NOMO-1 treated with dmso at 0.1 percent for 144 hours (cell line): Measurements from ENCODE around the gene SERPINE2.
A peak's percentile ranks its signal among the peaks of the same experiment; 100 is the strongest.
"Not testable (repeated sequence)": the region's sequence is repeated elsewhere in the genome, so short reads cannot be mapped to it uniquely, and the experiment has no call there.

Experiments used
- DNase-seq: peaks from one replicate; lab custom pipeline; 2025; ENCODE audit not compliant: unreplicated experiment; lab: John Stamatoyannopoulos, UW

SERPINE2 gene

DNA sequence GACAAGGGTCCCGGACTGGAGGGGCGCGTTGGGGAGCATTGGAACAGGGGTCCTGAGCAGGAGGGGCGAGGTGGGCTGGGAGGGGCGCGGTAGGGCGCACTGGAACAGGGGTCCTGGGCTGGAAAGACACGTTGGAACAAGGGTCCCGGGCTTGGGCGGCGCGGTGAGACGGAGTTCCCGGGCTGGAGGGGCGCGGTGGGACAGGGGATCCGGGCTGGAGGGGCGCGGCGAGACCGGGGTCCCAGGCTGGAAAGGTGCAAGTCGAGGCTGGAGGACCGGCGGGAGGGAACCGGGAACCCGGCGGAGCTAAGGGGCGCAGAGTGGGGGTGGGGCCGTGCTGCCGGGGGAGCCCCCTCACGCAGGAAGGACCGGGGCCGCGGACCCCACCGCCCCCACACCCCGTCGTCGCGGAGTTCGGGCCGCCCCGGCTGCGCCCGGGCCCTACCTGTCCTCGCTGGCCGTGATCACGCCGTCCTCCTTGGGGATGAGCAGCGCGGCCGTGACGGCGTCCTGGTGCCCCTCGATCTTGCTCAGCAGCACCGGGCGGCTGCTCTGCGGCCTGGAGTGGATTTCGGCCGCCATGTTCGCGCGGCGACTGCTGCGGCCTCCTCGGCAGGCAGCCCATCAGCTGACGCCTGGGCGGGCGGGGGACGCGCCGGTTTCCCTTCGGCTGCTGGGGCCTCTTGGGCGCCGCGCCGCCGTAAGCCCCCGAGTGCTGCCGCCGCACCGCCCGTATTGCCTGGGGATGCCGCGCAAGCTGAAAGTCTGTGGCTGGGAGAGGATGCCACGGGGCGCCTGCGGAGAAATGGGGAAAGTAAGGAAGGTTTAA is 94.2 kb downstream of the SERPINE2 start, which contains the start of gene WDFY1:
TSS of gene WDFY1 (minus strand) at position 633 of the 829 bp plus-strand sequence. CDS start at position 582, 51 bp downstream.
- peak; percentile 77 for DNase-seq

DNA sequence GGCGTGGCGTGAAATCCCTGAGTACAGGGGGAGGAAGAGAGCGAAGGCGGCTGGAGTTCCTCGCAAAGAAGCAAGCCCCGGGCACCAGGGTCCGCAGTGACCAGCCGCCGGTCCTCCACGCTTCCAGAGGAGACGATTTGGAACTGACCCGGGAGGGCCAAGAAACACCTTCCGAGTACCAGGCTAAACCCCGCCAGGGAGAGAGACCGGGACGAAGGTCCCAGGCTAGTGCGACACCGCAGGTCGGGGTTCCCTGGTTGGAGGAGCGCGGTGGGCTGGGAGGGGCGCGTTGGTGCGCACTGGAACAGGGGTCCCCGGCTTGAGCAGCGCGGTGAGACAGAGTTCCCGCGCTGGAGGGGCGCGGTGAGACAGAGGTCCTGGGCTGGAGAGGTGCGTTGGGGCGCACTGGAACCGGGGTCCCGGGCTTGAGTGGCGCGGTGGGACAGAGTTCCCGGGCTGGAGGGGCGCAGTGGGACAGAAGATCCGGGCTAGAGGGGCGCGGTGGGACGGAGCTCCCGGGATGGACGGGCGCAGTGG is 94.9 kb downstream of the SERPINE2 start:
- DNase-seq: no peak

DNA sequence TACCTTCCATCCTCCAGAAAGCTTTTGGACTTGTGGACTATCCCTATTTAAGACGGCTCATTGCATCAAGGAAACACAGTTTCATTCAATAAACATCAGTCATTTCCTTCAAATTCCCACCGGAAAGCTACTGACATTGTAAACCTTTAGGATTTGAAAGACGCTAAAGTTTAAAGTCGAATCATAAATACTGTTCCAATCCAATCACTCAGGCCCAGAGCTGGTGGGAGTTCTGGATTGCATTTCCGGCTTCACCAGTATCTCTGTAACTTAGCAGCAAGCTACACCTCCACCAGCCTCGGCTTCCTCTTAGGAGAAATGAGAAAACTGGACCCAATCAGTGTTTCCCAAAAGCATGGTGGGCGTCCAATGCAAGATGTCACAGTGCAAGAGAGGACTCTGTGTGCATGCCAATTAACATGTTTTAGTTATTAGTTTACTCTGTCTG is 95.5 kb downstream of the SERPINE2 start:
- no peak for DNase-seq

DNA sequence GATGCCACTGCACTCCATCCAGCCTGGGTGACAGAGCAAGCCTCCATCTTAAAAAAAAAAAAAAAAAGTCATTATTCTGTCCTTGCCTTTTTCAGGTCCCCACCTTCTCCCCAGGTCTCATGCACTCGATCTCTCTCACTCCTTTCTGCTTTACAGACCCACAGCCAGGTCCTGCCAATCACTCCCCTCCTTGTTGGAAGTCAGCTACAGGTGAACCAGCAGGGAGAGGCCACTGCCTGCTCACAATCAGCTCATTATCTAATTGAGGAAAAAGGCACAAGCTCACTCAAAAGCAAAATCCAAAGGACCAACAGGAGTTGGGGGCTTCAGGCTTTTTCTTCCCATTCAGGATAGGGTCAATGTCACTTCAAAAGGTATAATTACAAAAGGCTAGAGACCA is 96.0 kb downstream of the SERPINE2 start:
- no peak for DNase-seq

DNA sequence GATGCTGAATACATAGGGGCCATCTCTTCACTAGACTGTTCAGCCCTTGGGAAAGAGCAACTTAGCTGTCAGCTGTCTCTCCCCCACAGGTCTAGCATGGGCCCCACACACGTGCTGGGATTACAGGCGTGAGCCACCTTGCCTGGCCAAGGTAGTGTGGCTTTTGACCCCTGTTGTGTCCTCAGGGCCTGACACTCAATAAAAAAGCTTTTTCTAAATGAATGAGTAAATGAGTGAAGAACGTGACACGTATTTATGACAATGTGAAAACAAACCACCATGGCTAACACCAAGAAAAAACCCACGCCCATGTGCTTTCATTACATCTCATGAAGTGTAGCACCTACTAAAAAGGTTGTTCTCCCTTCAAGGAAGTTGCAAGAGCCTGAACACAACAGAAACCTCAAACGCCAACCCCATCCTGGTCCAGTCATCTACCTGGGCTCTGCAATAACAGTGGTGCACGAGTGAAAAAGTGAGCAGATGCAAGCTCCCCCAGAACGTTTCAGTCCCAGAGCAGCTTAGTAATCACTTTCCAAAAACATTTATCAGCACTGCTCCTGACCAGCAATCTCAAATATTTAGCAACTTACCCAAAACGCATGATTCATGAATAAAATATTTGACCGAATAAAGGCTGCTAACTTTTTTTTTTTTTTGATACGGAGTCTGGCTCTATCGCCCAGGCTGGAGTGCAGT is 97.4 kb downstream of the SERPINE2 start:
- DNase-seq: no peak

DNA sequence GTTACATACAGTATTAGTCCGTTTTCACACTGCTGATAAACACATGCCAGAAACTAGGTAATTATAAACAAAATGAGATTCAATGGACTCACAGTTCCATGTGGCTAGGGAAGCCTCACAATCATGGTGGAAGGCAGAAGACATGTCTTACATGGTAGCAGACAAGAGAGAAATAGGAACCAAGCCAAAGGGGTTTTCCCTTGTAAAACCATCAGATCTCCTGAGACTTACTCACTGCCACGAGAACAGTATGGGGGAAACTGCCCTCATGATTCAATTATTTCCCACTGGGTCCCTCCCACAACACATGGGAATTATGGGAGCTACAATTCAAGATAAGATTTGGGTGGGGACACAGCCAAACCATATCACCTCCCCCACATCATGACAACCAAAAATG is 99.6 kb downstream of the SERPINE2 start:
- DNase-seq: not testable (repeated sequence)

DNA sequence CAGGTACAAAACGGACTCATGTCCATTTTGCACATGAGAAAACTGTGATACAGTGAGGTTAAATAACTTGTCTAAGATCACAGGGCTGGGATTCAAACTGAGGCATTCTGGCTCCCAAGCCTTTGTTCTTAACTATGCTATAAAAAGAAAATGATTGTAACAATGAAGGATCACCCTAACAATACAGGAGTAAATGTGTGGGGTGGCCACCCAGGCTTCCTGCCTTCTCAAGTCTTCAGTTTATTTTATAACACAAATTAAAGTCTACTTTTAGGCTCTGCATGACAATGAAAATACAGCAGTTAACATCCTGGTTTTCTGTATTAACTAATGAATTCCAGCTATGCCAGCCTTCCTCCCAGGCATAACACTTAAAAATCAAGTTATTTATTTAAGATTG is 101.6 kb downstream of the SERPINE2 start:
- DNase-seq: no peak

DNA sequence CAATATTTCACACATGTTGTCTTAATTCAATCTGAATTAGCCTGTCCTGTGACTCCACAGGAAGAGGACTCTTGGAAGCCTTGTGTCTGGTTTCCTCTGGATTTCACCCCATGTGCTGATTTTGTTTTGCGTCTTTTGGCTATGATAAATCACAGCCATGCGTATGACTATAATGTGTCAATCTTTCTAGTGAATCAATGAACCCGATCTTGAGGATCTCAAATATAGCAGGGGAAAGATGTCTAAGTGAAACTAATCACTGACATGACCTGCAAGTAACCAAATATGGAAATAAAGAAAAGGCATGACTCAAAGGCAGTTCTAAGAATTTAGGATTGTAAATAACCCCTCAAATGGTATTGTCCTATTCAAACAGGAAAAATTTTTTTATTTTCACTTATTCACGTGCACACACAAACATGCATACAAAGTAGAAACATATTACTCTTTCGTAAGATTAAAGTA is 102.2 kb downstream of the SERPINE2 start:
- no peak for DNase-seq

DNA sequence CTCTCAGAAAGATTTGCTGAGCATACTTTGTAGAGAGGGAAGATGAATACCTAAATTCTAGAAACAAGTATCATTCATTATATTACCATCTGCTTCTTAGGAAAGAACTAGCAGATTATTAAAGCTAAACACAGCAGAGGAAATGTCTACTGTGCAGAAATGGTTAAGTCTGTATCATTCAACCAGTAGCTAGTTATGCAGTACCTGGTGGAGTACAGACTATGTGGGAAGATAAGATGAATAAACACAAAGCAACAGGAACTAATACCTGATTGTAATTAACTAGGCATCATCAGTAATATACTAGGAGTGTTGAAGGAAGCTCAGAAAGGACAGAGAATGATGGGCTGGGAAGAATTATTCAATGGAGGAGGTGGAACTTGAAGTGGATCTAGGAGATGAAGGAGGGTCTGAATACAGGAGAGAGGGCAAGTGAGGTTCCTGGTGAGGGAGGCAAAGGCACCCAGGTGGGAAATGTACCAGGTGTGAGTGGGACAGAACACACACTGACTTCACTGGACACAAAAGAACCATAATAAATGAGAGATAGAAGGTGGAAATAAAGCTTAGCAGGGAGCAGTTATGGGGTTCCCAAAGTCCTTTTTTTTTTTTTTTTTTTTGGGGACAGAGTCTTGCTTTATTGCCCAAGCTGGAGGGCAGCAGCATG is 103.5 kb downstream of the SERPINE2 start:
- DNase-seq: no peak

DNA sequence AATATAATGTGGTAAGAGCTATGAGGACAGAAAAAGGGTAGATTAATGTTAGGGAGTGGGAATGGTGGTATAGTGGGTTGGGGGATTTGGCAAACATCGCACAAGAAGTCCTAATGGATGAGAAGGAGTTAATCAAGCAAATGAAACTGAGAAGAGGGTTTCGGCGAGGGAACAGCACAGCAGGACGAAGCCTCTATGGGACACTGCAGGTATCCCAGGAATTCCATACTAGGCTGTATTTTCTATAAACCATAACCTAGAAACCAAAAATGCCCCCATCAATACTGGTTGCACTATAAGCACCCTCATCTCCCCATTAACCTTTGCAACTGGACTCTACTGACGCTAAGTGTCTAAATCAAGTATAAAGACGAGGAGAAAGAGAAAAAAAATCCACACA is 104.2 kb downstream of the SERPINE2 start:
- no peak for DNase-seq

DNA sequence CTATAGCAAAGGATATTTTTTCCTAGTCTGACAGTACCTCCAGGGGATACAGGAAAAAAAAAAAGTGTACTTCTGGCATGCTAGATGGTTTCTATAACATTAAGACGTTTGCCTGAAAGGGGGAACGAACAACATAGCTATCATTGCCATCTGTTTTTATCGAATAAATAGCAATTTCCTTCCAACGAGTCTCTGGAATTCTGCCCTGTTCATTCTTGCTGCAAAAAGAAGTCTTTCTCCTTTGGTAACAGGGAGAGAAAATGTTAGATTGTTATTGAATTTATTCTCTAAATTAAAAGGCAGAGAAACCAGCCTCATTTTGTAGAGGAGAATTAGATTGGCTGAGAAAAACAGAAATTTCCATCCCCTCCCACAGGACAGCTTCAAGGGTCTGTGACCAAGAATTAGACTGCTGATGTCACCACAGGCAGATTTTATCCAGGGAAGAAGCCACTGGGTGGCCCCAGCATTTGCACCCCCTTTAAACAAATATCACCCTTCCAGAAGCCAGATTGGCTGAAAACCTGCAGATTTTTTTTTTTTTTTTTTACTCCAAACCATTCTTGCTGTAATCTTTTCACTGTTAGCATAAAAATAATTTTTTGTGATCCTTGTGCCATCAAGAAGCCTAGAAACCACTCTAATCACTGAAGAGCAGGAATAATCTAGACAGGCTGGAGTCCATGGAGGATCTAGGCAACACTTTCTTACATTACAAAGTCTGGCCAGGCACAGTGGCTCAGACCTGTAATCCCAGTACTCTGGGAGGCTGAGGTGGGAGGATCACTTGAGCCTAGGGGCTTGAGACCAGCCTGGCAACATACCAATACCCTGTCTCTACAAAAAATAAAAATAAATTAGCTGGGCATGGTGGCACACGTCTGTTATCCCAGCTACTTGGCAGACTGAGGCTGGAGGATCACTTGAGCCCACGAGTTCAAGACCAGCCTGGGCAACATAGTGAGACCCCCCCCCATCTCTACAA is 106.0 kb downstream of the SERPINE2 start:
- DNase-seq: no peak

DNA sequence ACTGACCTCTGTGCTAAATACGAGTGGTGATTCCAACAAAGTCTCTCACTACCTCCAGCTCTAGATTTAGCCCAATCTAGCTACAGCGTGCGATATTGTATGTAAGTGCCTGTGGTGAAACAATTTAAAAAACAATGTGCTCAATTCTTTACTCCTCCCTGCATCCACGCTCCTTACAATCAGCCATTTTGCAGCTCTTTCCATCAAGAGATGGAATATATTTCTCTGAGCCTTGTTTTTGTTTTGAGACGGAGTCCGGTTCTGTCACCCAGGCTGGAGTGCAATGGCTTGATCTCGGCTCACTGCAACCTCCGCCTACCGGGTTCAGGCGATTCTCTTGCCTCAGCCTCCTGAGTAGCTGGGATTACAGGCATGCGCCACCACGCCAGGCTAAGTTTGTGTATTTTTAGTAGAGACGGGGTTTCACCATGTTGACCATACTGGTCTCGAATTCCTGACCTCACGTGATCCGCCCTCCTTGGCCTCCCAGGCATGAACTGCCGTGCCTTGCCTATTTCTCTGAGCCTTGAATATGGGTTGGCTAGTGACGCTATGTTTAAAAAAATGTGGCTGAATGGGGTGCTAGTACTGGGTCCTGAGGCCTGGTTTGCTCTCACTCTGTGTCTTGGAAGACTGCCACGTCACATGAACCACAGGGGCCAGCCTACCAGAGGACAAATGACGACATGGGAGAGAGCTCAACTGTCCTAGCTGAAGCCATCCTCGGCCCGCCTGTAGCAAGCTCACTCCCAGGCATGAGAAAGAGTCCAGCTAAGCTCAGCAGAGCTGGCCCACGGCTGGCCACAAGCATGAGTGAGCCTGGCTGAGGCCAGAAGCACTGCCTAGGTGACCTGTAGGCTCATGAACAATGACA is 108.7 kb downstream of the SERPINE2 start:
- DNase-seq: no peak

DNA sequence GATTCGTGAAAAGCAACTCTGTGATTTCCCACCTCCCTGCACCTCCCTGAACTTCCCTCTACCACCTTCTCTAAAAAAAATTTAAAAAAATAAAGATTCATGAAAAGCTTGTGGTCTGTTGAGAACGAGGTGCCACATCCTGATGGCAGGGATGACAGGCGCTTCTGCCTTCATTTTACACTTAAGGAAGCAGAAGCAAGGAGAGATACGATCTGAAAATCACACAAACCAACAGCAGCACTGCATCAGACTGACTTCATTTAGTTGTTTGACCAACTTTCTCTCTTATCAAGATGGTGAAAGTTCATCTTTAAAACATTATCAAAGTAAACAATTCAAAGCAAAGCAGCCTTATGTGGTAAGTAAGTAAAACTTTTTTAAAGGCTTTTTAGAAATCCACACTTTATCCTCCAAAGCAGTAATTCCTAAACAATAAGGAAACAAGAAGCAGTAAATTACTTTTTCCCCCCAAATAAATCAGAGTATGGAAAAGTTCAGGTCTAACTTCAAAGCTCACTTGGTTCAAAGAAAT is 109.4 kb downstream of the SERPINE2 start:
- no peak for DNase-seq

DNA sequence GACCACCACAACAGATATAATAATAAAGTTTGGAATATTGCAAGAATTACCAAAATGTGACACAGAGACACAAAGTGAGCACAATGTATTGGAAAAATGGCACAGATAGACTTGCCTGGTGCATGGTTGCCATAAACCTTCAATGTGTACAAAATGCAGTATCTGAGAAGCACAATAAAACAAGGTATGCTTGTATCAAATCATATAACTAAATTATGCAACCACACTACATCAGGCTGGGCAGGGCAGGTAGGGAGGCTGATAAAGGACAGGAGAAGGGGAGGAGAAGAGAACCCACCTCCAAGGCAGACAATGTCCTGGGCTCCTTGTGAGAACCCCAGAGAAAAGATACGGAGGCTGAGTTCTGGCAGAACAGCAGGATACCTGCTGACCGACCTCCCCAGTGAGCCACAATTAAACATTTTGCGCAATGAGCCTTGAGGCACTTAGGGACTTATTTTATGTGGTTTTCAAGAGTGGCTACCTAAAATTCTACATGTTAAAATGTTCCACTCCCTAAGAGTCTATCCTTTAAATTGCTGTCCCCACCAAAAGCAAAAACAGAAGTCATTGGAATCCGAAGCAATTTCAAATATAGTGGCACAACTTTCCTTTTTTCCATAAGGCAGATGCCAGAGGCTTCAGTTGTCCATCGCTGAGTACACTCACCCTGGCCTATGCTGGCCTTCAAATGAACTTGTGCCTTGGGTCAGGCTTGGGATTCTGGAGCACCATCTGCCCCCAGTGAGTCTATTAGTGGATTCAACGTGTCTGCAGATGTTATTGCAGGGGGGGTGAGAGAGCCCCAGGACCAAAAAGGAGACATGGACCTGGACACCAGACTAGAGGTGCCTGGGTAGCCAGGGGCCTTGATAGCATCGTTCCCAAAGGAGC is 110.7 kb downstream of the SERPINE2 start:
- no peak for DNase-seq

DNA sequence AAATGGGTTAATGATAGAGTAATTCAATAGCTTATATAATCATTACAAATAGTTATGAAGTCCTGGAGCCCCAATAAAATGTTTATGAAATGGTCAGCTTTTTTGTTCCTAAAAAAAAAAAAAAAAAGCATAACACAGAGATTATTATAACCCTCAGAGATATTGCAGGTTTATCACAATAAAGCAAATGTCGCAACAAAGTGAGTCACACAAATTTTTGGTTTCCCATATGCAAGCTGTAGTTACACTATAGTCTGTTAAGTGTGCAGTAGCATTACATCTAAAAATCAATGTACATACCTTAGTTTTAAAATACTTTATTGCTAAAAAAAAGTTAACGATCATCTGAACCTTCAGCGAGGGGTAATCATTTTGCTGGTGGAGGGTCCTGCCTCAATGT is 114.0 kb downstream of the SERPINE2 start:
- DNase-seq: no peak
